ENCODE measurements around the gene USP47. TPM values are rescaled to one million over a fixed set of nuclear protein-coding genes. Genes with fewer than 3 reads are reported as not detected.

The USP47 gene
- total and polyA plus RNA-seq, 2 of the 8 experiments (the other 6 are each of a cell fraction or from before 2014, with no cell fraction given): 4.2 to 21.3 TPM

DNA sequence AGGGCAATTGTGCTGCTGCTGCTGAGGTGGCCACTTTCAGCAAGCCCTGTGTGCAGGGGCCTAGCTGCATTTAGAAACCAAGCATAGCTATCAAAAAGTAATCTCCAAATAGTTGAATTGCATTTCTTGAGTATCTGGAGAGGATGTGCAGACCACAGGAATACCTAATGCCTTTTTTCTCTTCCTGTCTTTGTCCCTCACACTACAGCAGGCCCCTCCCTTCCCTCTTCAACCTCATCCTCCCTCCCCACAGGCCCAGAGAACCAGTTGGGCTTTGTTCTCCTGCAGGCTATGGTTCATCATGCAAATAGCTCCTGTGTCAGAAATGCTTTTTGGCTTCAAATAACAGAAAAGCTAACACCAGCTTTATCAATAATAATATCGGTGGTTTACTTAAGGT, 118.9 kb downstream of the USP47 start (continued):
- TF ChIP-seq, protein P1, sequence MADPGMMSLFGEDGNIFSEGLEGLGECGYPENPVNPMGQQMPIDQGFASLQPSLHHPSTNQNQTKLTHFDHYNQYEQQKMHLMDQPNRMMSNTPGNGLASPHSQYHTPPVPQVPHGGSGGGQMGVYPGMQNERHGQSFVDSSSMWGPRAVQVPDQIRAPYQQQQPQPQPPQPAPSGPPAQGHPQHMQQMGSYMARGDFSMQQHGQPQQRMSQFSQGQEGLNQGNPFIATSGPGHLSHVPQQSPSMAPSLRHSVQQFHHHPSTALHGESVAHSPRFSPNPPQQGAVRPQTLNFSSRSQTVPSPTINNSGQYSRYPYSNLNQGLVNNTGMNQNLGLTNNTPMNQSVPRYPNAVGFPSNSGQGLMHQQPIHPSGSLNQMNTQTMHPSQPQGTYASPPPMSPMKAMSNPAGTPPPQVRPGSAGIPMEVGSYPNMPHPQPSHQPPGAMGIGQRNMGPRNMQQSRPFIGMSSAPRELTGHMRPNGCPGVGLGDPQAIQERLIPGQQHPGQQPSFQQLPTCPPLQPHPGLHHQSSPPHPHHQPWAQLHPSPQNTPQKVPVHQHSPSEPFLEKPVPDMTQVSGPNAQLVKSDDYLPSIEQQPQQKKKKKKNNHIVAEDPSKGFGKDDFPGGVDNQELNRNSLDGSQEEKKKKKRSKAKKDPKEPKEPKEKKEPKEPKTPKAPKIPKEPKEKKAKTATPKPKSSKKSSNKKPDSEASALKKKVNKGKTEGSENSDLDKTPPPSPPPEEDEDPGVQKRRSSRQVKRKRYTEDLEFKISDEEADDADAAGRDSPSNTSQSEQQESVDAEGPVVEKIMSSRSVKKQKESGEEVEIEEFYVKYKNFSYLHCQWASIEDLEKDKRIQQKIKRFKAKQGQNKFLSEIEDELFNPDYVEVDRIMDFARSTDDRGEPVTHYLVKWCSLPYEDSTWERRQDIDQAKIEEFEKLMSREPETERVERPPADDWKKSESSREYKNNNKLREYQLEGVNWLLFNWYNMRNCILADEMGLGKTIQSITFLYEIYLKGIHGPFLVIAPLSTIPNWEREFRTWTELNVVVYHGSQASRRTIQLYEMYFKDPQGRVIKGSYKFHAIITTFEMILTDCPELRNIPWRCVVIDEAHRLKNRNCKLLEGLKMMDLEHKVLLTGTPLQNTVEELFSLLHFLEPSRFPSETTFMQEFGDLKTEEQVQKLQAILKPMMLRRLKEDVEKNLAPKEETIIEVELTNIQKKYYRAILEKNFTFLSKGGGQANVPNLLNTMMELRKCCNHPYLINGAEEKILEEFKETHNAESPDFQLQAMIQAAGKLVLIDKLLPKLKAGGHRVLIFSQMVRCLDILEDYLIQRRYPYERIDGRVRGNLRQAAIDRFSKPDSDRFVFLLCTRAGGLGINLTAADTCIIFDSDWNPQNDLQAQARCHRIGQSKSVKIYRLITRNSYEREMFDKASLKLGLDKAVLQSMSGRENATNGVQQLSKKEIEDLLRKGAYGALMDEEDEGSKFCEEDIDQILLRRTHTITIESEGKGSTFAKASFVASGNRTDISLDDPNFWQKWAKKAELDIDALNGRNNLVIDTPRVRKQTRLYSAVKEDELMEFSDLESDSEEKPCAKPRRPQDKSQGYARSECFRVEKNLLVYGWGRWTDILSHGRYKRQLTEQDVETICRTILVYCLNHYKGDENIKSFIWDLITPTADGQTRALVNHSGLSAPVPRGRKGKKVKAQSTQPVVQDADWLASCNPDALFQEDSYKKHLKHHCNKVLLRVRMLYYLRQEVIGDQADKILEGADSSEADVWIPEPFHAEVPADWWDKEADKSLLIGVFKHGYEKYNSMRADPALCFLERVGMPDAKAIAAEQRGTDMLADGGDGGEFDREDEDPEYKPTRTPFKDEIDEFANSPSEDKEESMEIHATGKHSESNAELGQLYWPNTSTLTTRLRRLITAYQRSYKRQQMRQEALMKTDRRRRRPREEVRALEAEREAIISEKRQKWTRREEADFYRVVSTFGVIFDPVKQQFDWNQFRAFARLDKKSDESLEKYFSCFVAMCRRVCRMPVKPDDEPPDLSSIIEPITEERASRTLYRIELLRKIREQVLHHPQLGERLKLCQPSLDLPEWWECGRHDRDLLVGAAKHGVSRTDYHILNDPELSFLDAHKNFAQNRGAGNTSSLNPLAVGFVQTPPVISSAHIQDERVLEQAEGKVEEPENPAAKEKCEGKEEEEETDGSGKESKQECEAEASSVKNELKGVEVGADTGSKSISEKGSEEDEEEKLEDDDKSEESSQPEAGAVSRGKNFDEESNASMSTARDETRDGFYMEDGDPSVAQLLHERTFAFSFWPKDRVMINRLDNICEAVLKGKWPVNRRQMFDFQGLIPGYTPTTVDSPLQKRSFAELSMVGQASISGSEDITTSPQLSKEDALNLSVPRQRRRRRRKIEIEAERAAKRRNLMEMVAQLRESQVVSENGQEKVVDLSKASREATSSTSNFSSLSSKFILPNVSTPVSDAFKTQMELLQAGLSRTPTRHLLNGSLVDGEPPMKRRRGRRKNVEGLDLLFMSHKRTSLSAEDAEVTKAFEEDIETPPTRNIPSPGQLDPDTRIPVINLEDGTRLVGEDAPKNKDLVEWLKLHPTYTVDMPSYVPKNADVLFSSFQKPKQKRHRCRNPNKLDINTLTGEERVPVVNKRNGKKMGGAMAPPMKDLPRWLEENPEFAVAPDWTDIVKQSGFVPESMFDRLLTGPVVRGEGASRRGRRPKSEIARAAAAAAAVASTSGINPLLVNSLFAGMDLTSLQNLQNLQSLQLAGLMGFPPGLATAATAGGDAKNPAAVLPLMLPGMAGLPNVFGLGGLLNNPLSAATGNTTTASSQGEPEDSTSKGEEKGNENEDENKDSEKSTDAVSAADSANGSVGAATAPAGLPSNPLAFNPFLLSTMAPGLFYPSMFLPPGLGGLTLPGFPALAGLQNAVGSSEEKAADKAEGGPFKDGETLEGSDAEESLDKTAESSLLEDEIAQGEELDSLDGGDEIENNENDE (IDR thresholded peaks at IDR 0.05; ENCODE audit: insufficient replicate concordance, low read length): no peak
- TF ChIP-seq RFX5 (IDR thresholded peaks at IDR 0.05; ENCODE audit: borderline replicate concordance, low read depth, low read length) (no peak), KDM5A (IDR thresholded peaks at IDR 0.05; ENCODE audit: low read length) (no peak), BCL11A (IDR thresholded peaks at IDR 0.05; ENCODE audit: low read depth in 2 of 2, low read length in 2 of 2) (no peak), GABPA (IDR thresholded peaks at IDR 0.05; ENCODE audit: borderline replicate concordance, insufficient read depth, low read length) (no peak), KDM1A (IDR thresholded peaks at IDR 0.05; ENCODE audit: borderline replicate concordance, low read length) (no peak), EGR1 (IDR thresholded peaks at IDR 0.05; ENCODE audit: borderline replicate concordance, low read depth, low read length) (no peak), SIX5 (IDR thresholded peaks at IDR 0.05; ENCODE audit: low read depth, low read length) (no peak), YY1 (IDR thresholded peaks at IDR 0.05; ENCODE audit: low read depth, low read length) (no peak), CHD1 (IDR thresholded peaks at IDR 0.05; ENCODE audit: low read depth, low read length) (no peak), CEBPB (IDR thresholded peaks at IDR 0.05; ENCODE audit: low read depth, low read length) (no peak)
